ENCODE results near the gene RCBTB2. TPM values are rescaled to one million over a fixed set of nuclear protein-coding genes. Genes with fewer than 3 reads are reported as not detected.

The RCBTB2 gene
- total RNA-seq, 1 donor: 10.4 TPM

- Histone ChIP-seq H3K9me3 (ENCODE audit: low read depth, low read length) (no peaks in the 10 kb centered on the region), H3K4me1 (ENCODE audit: insufficient read depth, low read length) (peaks cover 89% of the 10 kb centered on the region), H3K27me3 (ENCODE audit: insufficient read depth, low read length) (peaks cover 31% of the 10 kb centered on the region), H3K4me3 (ENCODE audit: low read length) (no peak overlapping the region)
Measured at GRCh38 chr13:48570216-48570828, 37.4 kb upstream of the RCBTB2 start.

GRCh38 chr13:48569104-48569666 is 36.3 kb upstream of the RCBTB2 start:
- H3K9me3 ChIP-seq (ENCODE audit: low read depth, low read length): no peaks in the 10 kb centered on the region
- peaks cover 38% of the 10 kb centered on the region for H3K27me3 ChIP-seq (ENCODE audit: insufficient read depth, low read length)
- peaks cover 88% of the 10 kb centered on the region for H3K4me1 ChIP-seq (ENCODE audit: insufficient read depth, low read length)
- no peak overlapping the region for H3K4me3 ChIP-seq (ENCODE audit: low read length)

DNA sequence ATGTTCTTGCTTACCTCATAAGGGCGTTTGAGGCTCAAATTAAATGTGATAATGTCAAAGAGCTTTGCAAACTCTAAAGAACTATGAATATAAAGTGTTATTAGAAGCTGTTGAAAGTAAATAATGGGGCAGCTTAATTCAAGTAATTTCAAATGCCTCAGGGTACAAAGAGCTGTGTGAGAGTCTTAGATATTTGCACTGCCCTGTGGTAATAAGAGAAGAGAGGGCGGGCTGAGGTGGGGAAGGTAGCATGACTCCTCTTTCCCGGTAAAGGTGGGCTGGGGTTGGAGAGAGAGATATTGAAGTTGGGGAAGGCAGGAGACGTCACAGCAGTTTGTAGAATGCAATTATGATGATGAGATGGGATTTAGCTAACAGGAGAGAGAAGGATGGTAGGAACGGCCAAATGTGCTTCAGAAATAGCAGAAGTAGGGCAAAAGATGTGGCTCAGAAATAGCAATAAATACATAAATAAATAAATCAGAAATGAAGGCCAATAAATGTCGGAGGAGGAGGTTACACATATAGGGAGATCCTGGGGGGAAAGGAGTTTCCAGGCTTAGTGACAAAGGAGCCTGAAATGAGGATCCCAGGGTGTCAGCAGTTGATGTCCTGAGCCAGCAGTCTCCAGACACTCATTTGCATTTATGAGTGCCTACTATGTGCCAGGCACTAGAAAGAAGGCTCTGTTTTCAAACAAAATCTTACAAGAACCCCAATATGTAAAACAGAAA is 35.7 kb upstream of the RCBTB2 start:
- no peak overlapping the region for H3K4me3 ChIP-seq (ENCODE audit: low read length)
- peaks cover 38% of the 10 kb centered on the region for H3K27me3 ChIP-seq (ENCODE audit: insufficient read depth, low read length)
- peaks cover 88% of the 10 kb centered on the region for H3K4me1 ChIP-seq (ENCODE audit: insufficient read depth, low read length)
- H3K9me3 ChIP-seq (ENCODE audit: low read depth, low read length): no peaks in the 10 kb centered on the region

GRCh38 chr13:48567515-48568369 is 34.9 kb upstream of the RCBTB2 start:
- peaks cover 38% of the 10 kb centered on the region for H3K27me3 ChIP-seq (ENCODE audit: insufficient read depth, low read length)

DNA sequence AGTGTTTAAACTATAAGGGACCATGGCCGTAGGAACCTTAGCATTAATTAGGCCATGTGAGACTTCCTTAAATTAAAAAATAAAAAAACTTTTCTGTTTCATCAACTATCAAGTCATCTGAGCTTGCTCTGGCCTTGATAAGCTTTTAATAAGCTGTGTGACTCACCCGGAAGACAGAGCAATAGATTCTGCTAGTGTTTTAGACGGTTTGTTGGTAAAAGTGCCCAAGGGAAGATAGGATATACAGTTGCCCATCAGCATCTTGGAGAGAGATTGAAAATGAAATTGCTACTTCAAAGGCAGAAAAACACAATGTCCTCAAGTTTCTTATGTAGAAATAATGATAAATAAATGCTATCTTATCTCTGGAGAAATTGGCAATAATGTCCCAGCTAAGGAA is 31.2 kb upstream of the RCBTB2 start:
- H3K4me1 ChIP-seq (ENCODE audit: insufficient read depth, low read length): peaks cover 76% of the 10 kb centered on the region
- no peak overlapping the region for H3K4me3 ChIP-seq (ENCODE audit: low read length)
- no peaks in the 10 kb centered on the region for H3K9me3 ChIP-seq (ENCODE audit: low read depth, low read length)
- H3K27me3 ChIP-seq (ENCODE audit: insufficient read depth, low read length): peaks cover 37% of the 10 kb centered on the region

More at GRCh38 chr13:48567515-48568369, 34.9 kb upstream of the RCBTB2 start:
- H3K4me1 ChIP-seq (ENCODE audit: insufficient read depth, low read length): peaks cover 88% of the 10 kb centered on the region
- H3K4me3 ChIP-seq (ENCODE audit: low read length): no peak overlapping the region
- H3K9me3 ChIP-seq (ENCODE audit: low read depth, low read length): no peaks in the 10 kb centered on the region

- H3K9me3 ChIP-seq (ENCODE audit: low read depth, low read length): no peaks in the 10 kb centered on the region
- H3K27me3 ChIP-seq (ENCODE audit: insufficient read depth, low read length): peaks cover 38% of the 10 kb centered on the region
- peaks cover 71% of the 10 kb centered on the region for H3K4me1 ChIP-seq (ENCODE audit: insufficient read depth, low read length)
- no peak overlapping the region for H3K4me3 ChIP-seq (ENCODE audit: low read length)
Measured at GRCh38 chr13:48563626-48564025, 30.7 kb upstream of the RCBTB2 start.

GRCh38 chr13:48562296-48563066 is 29.6 kb upstream of the RCBTB2 start:
- peaks cover 60% of the 10 kb centered on the region for H3K4me1 ChIP-seq (ENCODE audit: insufficient read depth, low read length)
- no peak overlapping the region for H3K4me3 ChIP-seq (ENCODE audit: low read length)
- peaks cover 34% of the 10 kb centered on the region for H3K27me3 ChIP-seq (ENCODE audit: insufficient read depth, low read length)
- H3K9me3 ChIP-seq (ENCODE audit: low read depth, low read length): no peaks in the 10 kb centered on the region

DNA sequence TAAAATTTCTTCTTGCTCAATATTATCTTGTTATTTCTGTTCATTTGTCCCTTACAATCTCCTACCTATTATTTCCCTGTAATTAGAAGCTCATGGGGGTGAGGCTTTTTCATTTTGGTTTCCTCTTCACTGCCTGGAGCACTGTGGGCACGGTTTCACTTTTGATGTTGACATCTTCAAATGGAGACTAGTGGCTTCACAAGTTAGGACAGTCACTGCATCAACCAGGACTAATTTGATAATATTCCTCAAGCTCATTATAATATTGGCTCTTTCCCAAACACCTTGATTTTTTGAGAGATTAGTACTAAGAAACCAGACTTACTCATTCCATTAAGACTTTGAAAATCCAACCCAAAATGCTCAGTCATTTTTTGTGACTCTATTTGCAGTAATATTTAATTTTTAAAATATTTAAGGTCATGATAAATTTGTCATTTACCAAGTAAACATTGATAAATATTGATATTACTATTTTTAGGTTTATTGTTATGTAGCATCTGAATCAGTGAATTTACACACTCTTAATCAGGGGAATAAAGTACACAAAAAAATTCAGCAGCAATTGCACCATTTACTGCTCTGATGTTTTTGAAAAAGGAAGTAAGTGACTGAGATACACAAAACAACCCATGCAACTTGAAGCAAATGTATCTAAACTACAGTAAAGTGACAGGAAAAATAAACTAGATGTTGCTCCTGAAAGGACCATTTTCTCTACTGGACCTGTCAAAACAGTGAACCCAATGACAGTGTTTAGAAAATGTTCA is 28.8 kb upstream of the RCBTB2 start:
- Histone ChIP-seq H3K9me3 (ENCODE audit: low read depth, low read length) (no peaks in the 10 kb centered on the region), H3K4me3 (ENCODE audit: low read length) (no peak overlapping the region), H3K27me3 (ENCODE audit: insufficient read depth, low read length) (peaks cover 29% of the 10 kb centered on the region), H3K4me1 (ENCODE audit: insufficient read depth, low read length) (peaks cover 52% of the 10 kb centered on the region)

- peaks cover 36% of the 10 kb centered on the region for H3K27me3 ChIP-seq (ENCODE audit: insufficient read depth, low read length)
- peaks cover 3% of the 10 kb centered on the region for H3K9me3 ChIP-seq (ENCODE audit: low read depth, low read length)
- peaks cover 48% of the 10 kb centered on the region for H3K4me1 ChIP-seq (ENCODE audit: insufficient read depth, low read length)
- H3K4me3 ChIP-seq (ENCODE audit: low read length): no peak overlapping the region
Measured at GRCh38 chr13:48560657-48561337, 27.9 kb upstream of the RCBTB2 start.

- Histone ChIP-seq H3K4me1 (ENCODE audit: insufficient read depth, low read length) (peaks cover 40% of the 10 kb centered on the region), H3K4me3 (ENCODE audit: low read length) (no peak overlapping the region)
Measured at GRCh38 chr13:48559638-48560320, 26.9 kb upstream of the RCBTB2 start.

GRCh38 chr13:48556817-48557216 is 23.9 kb upstream of the RCBTB2 start:
- H3K4me1 ChIP-seq (ENCODE audit: insufficient read depth, low read length): peaks cover 11% of the 10 kb centered on the region
- peaks cover 21% of the 10 kb centered on the region for H3K9me3 ChIP-seq (ENCODE audit: low read depth, low read length)
- H3K27me3 ChIP-seq (ENCODE audit: insufficient read depth, low read length): peaks cover 27% of the 10 kb centered on the region
- H3K4me3 ChIP-seq (ENCODE audit: low read length): no peak overlapping the region

More at GRCh38 chr13:48559638-48560320, 26.9 kb upstream of the RCBTB2 start:
- Histone ChIP-seq H3K9me3 (ENCODE audit: low read depth, low read length) (peaks cover 13% of the 10 kb centered on the region), H3K27me3 (ENCODE audit: insufficient read depth, low read length) (peaks cover 28% of the 10 kb centered on the region)

GRCh38 chr13:48555441-48555840 is 22.6 kb upstream of the RCBTB2 start:
- Histone ChIP-seq H3K4me1 (ENCODE audit: insufficient read depth, low read length) (no peaks in the 10 kb centered on the region), H3K27me3 (ENCODE audit: insufficient read depth, low read length) (peaks cover 24% of the 10 kb centered on the region), H3K4me3 (ENCODE audit: low read length) (no peak overlapping the region), H3K9me3 (ENCODE audit: low read depth, low read length) (peaks cover 25% of the 10 kb centered on the region)

- no peak overlapping the region for H3K4me3 ChIP-seq (ENCODE audit: low read length)
- peaks cover 11% of the 10 kb centered on the region for H3K4me1 ChIP-seq (ENCODE audit: insufficient read depth, low read length)
- peaks cover 25% of the 10 kb centered on the region for H3K9me3 ChIP-seq (ENCODE audit: low read depth, low read length)
- H3K27me3 ChIP-seq (ENCODE audit: insufficient read depth, low read length): peaks cover 12% of the 10 kb centered on the region
Measured at GRCh38 chr13:48551329-48551728, 18.4 kb upstream of the RCBTB2 start.
